ENCODE results near the gene TXLNB.
"Not testable (repeated sequence)": the region's sequence is repeated elsewhere in the genome, so short reads cannot be mapped to it uniquely, and the experiment has no call there.

The TXLNB gene

DNA sequence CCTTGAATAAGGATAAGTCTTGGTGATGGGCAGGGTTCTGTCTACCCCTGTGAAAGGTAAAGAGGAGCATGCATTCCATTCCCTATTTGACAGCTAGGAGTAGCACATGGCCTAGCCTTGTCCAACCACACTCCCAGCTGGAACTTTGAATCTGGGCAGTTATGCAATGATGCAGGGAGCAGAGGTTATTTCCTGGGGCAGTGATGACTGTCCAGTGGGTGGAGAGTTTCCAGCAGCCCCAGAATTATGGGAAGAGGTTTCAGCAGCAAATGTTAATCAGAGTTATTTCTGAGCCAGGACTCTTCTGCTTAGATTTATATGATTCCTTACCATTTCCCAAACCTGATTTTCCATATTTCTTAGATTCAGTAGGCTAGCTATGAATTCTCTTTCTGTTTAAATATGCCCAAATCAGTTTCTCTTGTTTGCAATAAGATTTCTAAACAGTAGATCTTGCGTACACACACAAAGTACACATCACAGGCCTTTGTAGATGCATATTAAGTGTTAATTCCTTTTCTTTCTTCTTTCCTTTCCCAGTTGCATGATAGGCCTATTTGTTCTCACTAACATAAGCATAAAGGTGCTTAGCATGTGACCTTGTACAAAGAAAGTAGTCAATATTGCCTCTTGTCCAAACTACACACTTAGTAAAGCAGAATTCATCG is 17.3 kb upstream of the TXLNB start:
- peak; percentile 57 for DNase-seq (ENCODE audit: low spot score)

DNA sequence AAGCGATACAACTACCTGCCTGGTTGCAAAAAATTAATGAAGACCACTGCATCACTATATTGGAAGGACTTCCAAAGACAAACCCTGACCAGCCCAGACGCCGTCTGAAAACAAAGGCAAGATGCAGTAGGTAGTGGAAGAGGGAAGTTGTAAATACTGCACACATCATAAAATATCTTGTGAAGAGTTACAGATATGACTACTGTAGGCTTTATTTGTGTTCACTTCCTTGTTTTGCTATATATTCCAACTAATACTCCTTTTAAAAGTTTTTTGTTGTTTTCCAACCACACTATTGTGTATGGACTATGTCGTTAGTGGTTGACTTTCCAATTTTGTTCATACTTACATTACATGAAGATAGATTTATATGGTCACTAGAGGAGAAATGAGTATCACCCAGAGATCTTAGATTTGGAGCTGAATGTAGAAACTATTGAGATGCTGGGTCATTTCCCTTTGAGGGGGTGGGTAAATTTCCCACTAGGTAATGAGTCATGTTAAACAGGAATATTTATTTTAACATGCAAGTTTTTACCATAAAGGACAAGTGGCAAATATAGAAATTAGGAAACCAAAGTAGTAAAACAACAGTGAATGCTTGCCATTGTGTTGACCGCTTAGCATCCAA is 16.6 kb upstream of the TXLNB start:
- DNase-seq (ENCODE audit: low spot score) = no peak

DNA sequence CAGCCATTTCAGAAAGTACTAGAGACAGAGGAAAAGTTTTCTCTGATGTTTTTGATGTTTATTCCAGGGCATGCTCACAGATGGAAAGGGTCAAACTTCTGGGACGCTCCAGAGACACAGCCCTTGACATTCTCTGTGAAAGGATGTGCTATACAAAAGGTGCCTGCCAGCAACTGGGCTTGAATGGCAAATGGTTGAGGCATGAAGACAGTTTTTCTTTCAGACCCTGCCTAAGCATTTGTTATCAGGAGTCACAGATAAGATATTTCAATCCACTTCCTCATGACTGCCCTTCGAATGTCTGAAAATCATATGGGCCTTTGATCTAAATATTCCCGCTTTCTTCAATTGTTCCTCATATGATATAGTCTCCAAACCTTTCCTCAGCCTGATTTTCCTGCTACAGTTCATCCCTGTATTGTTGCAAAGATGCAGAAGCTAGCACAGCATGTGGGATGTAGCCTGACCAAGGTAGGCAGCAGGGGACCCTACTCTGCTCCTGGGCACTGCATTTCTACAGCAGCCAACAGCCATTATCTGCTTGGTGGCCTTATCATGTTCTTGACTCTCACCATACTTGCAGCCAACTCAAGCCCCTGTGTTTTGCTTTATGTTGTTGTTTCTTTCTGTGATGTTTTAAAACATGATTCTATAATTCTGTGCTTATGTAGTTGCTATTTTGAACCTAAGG is 14.6 kb upstream of the TXLNB start:
- no peak for DNase-seq (ENCODE audit: low spot score)

DNA sequence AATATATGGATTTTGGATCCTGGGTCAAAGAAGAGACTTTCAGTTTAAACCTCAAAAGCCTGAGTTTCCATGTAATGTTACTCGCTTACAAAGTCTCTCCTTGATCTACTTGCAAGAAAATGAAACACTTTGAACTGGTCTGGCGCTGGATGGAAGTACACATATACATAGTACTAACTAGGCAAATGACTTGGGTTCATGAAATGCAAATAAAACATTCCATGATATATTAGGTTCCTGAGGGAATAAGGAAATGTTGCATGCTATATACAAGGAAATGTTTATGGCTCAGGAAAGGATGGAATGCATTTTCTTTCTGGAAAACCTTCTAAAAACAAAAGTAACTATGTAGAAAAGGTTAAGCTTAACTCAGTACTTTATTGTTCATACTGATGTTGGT is 11.4 kb upstream of the TXLNB start:
- no peak for DNase-seq (ENCODE audit: low spot score)

DNA sequence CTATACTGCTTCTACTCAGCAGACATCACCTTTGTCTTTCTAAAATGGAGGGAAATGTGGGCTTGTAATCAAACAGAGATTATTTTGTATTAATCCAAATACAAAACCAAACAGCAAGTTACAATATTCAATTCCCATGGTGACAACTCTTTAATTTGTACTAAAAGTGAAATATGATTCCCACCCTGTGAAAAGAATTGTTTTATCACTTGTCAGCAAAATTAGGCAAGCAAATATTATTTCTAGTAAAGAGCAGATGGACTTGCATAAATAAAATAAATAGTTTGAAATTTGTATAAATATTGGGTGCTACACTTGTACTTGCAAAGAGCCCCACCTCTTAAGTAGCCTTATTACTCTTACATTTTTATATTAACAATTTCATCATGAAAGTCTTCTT is 6.1 kb upstream of the TXLNB start:
- DNase-seq (ENCODE audit: low spot score) = no peak

DNA sequence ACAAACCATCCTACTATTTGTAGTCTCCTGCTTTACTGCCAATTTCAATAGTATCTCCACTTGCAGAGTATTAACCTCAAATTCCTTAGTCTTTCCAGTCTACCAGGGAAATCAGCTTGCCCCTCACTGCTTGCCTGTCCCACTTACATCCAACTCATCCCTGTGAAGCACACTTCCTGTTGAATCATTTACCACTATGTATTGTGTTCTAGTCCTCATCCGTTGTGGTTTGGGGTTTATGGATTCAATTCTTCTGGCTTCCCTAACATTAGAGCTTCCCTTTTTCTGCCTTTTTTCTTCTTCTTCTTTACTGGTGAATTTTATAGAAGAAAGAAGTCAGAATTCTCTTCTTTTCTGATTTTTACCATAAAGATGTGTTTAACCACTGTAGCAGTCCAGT is 5.1 kb upstream of the TXLNB start:
- DNase-seq (ENCODE audit: low spot score) = peak; percentile 51

DNA sequence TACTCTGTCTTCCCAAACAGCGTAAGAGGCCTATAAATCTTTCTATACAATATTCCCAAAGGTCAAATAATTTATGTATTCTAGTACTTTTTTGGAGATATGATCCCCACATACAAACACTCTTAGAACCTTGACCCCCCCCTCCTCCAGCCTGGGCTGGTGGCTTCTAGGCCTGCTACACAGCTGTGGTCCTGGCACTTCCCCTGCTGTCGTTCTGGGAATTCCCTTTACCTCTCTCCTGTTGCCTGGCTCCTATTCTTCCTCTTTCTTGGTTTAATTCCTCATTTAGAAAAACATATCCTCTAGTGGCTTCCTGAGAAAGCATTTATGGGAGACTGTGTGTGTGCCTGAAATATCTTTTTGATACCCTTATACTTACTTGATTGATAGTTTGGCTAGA is 4.1 kb upstream of the TXLNB start:
- DNase-seq (ENCODE audit: low spot score) = no peak

DNA sequence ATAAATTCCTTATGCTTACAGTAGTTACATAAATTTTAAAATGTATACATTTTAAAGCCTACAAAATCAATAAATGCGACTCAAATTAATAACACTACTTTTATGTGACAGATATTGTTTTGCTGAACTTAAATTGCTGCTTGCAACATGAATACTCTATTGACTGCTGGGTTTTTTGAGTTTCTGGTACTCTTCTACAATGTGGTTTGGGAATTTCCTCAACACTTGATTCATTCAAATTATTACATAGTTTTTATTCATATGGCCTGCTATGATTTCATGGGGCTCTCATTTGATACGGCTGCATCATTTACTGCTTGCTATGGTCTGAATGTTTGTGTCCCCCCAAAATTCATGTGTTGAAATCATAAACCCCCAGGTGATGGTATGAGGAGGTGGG is 2.3 kb upstream of the TXLNB start:
- no peak for DNase-seq (ENCODE audit: low spot score)

DNA sequence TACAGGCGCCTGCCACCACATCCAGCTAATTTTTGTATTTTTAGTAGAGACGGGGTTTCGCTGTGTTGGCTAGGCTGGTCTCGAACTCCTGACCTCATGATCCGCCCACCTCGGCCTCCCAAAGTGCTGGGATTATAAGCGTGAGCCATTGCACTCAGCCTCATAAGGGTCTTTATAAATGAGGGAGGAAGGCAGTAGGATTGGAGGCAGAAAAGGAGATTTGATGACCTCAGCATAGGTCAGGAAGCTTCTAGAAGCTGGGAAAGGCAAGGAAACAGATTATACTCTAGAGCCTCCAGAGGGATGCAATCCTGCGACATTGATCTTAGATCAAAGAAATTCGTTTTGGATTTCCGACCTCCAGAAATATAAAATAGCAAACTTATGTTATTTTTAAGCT is 1.4 kb upstream of the TXLNB start:
- not testable (repeated sequence) for DNase-seq (ENCODE audit: low spot score)

DNA sequence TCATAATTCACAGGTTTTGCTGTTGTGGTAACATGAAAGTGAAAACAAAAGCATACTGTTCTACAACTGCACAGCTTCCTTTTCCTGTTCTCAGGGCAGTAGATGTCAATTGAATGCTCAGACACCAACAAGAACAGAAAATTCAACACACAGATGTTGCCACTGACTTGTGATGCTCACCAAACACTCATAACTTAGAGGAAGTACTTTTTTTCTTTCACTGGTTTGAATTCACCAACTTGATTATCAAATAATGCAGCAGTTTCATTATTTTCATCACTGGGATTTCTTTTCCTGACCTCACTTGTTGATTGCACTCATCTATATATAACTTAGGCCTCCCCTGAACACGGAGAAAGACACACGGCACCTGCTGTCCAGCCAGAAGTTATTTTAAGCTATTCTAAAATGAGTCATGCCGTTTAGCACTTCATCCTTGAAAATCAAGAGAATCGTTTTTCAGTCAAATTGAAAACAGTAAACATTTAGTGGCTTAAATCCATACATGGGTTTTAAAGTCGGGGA is 949 bp downstream of the TXLNB start:
- peak; percentile 39 for DNase-seq (ENCODE audit: low spot score)

DNA sequence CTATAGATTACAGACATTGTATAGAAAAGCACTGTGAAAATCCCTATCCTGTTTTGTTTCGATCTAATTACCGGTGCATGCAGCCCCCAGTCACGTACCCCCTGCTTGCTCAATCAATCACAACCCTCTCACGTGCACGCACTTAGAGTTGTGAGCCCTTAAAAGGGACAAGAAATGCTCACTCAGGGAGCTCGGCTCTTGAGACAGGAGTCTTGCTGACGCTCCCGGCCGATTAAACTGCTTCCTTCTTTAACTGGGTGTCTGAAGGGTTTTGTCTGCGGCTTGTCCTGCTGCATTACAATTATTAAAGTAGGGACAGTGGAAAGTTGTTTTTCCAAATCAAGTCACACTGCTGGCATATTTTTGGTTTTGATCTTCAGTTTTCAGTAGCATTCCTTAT is 2.6 kb downstream of the TXLNB start:
- DNase-seq (ENCODE audit: low spot score) = no peak

DNA sequence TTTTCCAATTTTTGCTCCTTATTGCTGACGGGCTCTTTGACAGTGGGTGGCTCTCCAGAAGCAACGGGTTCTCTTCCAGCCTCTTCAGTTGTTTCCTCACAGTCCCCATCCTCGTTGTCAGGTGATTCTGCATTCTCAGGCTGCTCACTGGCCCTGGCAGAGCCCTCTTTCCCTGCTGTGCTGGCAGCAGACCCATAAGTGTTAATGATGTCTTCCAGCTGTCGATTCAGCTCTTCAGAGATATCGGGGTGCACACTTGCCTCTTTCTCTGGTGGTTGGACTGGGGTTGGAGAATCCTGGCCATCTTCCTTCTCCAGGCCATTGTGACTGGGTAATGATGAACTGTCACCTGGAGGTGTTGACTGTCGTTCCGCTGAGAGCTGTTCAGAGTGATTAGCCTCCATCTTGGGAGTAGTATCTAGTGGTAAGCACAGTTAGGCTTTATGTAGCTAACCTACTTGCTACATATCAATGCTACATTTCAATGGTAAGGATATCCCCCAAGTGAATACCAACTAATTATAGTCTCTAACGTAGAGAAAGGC is 3.2 kb downstream of the TXLNB start:
- DNase-seq (ENCODE audit: low spot score) = no peak

DNA sequence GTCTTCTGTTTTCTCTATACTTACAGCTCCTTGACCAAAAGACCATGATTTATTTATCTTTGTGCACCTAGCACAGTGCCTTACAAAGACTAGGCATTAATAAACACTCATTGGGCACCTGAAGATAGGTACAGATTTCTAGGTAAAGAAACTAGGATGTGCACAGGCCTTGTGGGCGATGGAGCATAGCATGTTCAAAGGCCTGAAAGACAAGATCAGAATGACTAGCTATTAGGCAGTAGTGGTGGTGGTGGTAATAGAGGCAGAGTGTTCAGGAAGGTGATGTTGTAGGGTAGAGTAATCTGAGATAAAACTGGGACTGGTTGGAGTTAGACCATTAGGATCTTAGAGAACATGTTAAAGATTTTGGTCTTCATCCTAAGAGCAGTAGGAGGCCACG is 3.9 kb downstream of the TXLNB start:
- no peak for DNase-seq (ENCODE audit: low spot score)

DNA sequence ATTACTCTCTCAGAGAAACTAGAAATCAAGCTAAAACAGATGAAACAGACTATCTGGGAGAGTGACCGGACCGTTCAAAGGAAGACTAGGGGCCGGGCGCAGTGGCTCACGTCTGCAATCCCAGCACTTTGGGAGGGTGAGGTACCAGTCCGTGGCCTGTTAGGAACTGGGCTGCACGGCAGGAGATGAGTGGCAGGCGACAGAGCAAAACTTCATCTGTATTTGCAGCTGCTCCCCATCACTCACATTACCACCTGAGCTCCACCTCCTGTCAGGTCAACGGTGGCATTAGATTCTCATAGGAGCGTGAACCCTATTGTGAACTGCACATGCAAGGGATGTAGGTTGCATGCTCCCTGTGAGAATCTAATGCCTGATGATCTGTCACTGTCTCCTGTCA is 5.4 kb downstream of the TXLNB start:
- DNase-seq (ENCODE audit: low spot score) = not testable (repeated sequence)

DNA sequence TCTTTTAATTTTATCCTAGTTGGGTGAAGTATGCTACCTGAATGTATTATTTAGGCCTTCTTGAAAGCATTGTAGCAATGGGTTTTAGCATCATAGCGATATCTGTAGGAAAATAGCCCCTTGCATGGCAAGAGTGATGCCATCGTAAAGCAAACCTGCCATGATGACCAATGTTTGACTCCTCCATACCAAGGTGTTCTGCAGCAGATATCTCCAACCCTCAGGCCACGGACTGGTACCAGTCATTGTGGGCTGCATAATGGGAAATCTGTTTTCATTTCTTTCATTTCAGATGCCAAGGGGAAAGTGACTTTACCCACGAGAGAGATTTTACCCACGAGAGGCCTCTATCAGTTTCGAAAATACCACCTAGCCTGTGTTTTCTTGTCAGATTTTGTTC is 6.2 kb downstream of the TXLNB start:
- no peak for DNase-seq (ENCODE audit: low spot score)

DNA sequence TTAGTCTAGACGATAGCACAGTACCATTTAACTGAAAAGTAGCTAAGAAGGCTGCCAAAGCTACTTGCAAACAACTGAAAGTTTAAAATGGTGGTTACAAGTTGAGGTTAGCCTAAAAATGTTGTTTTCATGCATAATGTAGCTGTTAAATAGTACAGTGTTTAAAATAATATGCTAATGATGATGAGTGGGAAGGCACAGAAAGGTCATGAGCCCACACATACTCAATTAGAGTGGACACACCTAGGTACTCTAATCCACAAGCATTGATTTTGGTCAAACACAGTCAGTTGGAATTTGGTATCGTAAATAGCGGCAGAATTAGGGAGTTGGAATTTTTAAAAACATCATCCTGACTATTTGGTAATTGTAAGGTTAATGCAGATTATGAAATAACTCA is 7.0 kb downstream of the TXLNB start:
- DNase-seq (ENCODE audit: low spot score) = no peak

DNA sequence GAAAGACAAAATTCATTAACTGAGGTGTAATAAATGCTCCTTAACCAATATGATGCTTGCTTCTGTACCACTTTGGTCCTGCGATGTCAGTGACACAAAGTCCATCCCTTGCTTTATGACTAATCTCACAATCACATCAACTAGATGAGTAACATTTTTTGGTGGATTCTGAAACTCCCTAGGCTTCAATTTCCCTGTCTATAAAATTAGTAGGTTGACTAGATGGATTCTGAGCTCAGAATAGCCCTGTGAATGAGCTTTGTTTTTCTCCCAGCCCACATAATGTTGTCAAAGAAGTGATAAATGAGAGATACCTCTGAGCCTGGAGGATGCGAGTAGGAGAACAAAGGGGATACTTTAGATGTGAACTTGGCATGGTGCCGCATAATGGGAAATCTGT is 9.1 kb downstream of the TXLNB start:
- DNase-seq (ENCODE audit: low spot score) = no peak

DNA sequence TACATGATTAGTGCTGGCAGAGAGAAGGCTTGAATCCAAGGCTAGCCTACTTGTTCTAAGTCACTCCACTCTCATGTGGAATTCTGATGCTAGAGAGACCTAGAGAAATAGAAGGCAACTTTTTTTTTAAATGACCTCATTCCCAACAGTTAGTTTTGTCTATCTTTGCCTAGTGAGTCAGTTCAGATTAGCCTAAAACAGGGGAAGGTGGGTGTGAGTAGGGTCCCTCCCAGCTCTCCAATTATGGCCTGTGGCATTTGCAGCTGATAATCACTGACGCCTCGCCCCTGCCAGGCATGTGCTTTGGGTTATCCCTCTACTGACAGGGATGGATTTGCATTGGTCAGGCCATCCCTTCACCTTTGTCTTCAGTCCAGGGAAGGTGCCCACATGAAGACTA is 13.6 kb downstream of the TXLNB start:
- DNase-seq (ENCODE audit: low spot score) = no peak

DNA sequence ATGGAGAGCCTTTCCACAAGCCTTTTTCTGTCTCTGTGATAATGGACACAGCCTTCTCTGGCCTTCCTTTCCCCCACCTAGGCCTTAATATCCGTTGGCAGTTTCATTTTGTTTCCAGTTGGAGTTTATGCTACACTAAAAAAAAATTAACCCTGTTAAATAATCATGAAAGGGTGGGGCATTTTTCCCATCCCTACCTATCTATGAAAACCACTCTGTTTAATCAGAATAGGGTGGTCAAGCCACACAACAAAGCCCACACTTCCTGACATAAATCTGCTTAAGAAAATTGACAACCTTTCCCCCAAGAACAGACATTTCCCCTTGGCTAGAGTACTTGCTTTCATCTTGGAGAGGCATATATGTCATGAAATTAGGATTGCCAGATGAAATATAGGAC is 14.2 kb downstream of the TXLNB start:
- no peak for DNase-seq (ENCODE audit: low spot score)

DNA sequence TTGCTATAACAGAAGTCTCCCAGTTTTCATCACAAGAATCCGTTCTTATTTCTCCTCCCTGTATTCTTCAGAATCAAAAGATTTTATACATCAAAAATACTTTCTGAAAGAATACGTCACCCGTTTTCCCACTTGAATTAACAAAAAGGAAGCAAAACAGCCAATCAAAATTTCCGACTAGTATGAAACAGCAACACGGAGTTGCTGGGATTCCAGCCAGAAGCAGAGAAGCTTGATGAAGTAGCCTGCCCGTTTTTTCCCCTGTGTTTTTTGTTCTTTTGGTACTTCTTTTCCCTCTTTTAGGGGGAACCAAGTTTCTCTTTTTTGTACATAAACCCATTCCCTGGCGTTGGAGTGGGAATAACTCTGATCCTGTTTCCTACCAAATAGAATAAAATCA is 14.6 kb downstream of the TXLNB start:
- no peak for DNase-seq (ENCODE audit: low spot score)

DNA sequence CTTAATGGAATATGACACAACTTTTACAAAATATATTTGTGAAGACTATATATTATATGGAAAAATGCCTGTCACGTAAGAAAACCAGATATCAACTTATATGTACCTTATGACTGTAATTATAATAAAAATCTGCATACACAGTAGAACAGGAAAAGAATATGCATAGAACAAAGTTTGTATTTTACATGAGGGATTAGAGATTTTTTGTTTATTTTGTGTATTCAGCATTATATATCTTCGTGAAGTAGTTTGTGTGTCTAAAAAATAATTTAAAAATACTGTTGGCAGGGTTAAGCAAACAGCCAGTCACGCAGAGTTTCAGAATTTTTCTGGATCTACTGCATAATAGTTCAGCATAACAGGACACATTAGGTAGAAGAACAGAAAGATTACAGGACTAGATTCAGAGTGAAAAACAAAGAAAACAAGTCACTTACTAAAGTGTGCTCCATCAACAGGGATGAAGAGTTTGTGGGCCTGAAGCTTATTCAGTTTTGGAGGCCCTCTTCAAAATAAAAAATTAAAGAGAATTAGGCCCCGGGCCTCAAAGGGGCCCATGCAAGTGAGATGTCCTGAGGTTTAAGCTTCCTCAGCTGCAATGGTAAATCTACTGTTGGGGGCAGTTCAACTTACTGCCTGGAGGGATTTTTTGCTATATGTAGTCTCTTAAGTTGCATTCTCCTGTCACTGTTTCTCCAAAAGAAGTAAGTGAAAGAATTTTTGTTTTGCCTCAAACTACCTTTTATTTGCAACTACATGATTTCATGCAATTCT is 16.3 kb downstream of the TXLNB start:
- DNase-seq (ENCODE audit: low spot score) = no peak

DNA sequence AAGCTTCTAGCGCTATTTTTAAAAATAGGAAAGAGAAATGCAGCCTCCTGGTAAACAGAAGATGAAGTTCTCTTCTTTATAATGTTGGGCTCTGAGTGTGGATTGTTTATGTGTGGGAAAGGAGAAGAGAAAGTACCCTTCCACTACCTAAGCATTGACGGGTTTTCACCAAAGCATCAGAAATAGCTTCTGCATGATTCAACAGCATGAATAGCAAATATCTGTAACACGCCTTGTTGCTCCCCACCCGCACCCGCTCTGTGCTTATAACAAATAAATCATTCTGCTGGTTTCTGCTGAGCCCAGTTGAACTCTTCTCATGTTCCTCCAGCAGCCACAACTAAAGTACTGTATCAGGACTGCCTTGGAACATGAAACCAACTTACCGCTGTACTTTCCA is 20.7 kb downstream of the TXLNB start:
- no peak for DNase-seq (ENCODE audit: low spot score)

All from AG08395 (cell line).